Prostate gland (tissue), 2 donors: ENCODE data around the gene LASP1. TPM values are rescaled to one million over a fixed set of nuclear protein-coding genes. Genes with fewer than 3 reads are reported as not detected.

Experiments
- DNase-seq: peaks from one replicate; pipeline ENCODE4 v3.0.0-alpha.2; 2019; ENCODE audit warnings: low spot score
- H3K27ac ChIP-seq, 2 donors: fragments of 200-600 bp; sonication (generic); 2 replicates each; pipeline ENCODE4 v1.5.1; 2017 to 2019
- H3K27me3 ChIP-seq: fragments of 200-600 bp; sonication (generic); replicated peaks from 2 replicates; pipeline ENCODE4 v1.5.1; 2019; ENCODE audit not compliant: insufficient read depth
- H3K36me3 ChIP-seq, 2 donors: fragments of 200-600 bp; sonication (generic); 1 replicate in 1 of 2; 2 replicates in 1 of 2; pipeline versions ENCODE4 v1.5.1 to v1.8.1; 2017 to 2019
- H3K4me1 ChIP-seq: fragments of 200-600 bp; sonication (generic); replicated peaks from 2 replicates; pipeline ENCODE4 v1.5.1; 2019
- H3K4me3 ChIP-seq, 2 donors: fragments of 200-600 bp; sonication (generic); 2 replicates each; pipeline ENCODE4 v1.5.1; 2017 to 2019
- H3K9me3 ChIP-seq: fragments of 200-600 bp; sonication (generic); 2 replicates; pipeline ENCODE4 v1.5.1; 2017
- CTCF ChIP-seq, 4 experiments: fragments of 200-600 bp in 2 of 4; fragments of 450-650 bp in 2 of 4; sonication (generic) in 2 of 4; IDR thresholded peaks; 1 replicate in 3 of 4; 2 replicates in 1 of 4; pipeline ENCODE4 v1.5.1; 2016 to 2019; ENCODE audit warnings: antibody characterized with exemption in 4 of 4, mild to moderate bottlenecking in 2 of 4, moderate library complexity in 2 of 4
- POLR2A ChIP-seq: fragments of 450-650 bp; IDR thresholded peaks from one replicate; pipeline ENCODE4 v1.6.1; 2016; ENCODE audit warnings: antibody characterized with exemption, mild to moderate bottlenecking
- POLR2AphosphoS5 ChIP-seq: sonication (generic); formaldehyde crosslinking; IDR thresholded peaks from one replicate; pipeline ENCODE4 v1.6.1; 2017; ENCODE audit warnings: antibody characterized with exemption
- whole genome bisulfite sequencing: methylation state at CpG from one replicate; pipeline ENCODE4 v1.1.5; 2018; 5-methylcytosine and 5-hydroxymethylcytosine counted together
- intact Hi-C: fragments of 100-400 bp; cut with DNase I; formaldehyde crosslinking; loops from one replicate; pipeline ENCODE4 v1.14.2; 2022
- total RNA-seq, 2 donors: library from RNA; depleted of rRNA; stranded (reverse); fragments of >200 nt; gene quantifications; one replicate each; pipeline ENCODE4 v1.1.0, GENCODE V29; 2016

LASP1 gene
- 10 to 100 TPM; 61.8 to 93.4 TPM for total RNA-seq

- TF ChIP-seq POLR2A (peak; percentile 96), CTCF (IDR thresholded peaks at IDR 0.05) (peak in 1 of 4 experiments; percentile 12), POLR2AphosphoS5 (peak; percentile 87)
- no peaks in the 10 kb centered on the region for H3K9me3 ChIP-seq
- intact Hi-C loops: loop anchor here (5.0 kb wide), 4 partner anchors 58 to 283 kb away; partner anchors contain the start of genes FBXO47, LASP1NB and PLXDC1
- no peaks in the 10 kb centered on the region for H3K36me3 ChIP-seq
- peaks cover 15% of the 10 kb centered on the region for H3K4me1 ChIP-seq
- peak within 1 kb of the TSS; percentile 84 to 93 for H3K4me3 ChIP-seq
- peak within 1 kb of the TSS; percentile 97 for H3K27ac ChIP-seq
- peak; percentile 89 for DNase-seq
- H3K27me3 ChIP-seq: no peaks in the 10 kb centered on the region
- WGBS: under 1% methylated on average over 67 of the region's 73 CpGs
Measured at GRCh38 chr17:38869526-38870258, at the start of gene LASP1. TSS of gene LASP1 (plus strand) at chr17:38870058. CDS start at chr17:38870190, 132 bp downstream.

- H3K36me3 ChIP-seq: peaks cover 0 to 2% of the 10 kb centered on the region in 2 donors
- H3K4me3 ChIP-seq: peak within 1 kb of the TSS; percentile 67 to 71
- no peaks in the 10 kb centered on the region for H3K27me3 ChIP-seq
- peak; percentile 90 for DNase-seq
- intact Hi-C loops: loop anchor here (1.0 kb wide), 1 partner anchor 28 kb away; the partner anchor contains the start of gene RPL23
- no peaks in the 10 kb centered on the region for H3K9me3 ChIP-seq
- TF ChIP-seq POLR2AphosphoS5 (peak; percentile 100), CTCF (IDR thresholded peaks at IDR 0.05) (peak in 2 of 4 experiments; percentile 10 to 23), POLR2A (peak; percentile 72)
- peak within 1 kb of the TSS; percentile 95 for H3K27ac ChIP-seq
- WGBS: under 1% methylated on average over 48 of the region's 55 CpGs
- peaks cover 7% of the 10 kb centered on the region for H3K4me1 ChIP-seq
Measured at GRCh38 chr17:38824899-38825761, 44.7 kb upstream of the LASP1 start, which contains the start of gene CWC25. TSS of gene CWC25 (minus strand) at chr17:38825321. CDS start at chr17:38825183, 138 bp downstream.

DNA sequence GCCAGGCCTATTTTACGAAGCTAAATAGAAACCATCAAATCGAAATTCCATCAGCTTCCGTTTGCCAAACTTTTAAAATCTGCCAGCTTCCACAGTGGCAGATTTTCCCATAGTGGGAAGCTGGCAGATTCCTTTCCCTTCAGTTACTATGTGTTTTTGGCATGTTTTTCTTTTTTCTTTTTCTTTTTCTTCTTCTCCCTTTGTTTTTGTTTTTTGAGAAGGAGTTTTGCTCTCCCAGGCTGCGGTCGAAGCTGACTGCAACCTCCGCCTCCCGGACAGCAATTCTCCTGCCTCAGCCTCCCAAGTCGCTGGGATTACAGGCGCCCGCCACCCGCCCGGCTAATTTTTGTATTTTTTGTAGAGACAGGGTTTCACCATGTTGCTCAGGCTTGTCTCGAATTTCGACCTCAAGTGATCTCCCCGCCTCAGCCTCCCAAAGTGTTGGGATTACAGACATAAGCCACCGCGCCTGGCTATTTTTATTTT lies 44.1 kb upstream of the LASP1 start:
- Histone ChIP-seq H3K4me3 (peak overlapping the region; percentile 67 to 71), H3K27me3 (no peaks in the 10 kb centered on the region), H3K4me1 (peaks cover 7% of the 10 kb centered on the region), H3K27ac (peak overlapping the region; percentile 95), H3K9me3 (no peaks in the 10 kb centered on the region), H3K36me3 (no peaks in the 10 kb centered on the region)
- 87% methylated on average over 17 of the region's 17 CpGs for WGBS
- intact Hi-C loops: loop anchor here (1.0 kb wide), 1 partner anchor 27 kb away; the partner anchor contains the start of gene RPL23
- TF ChIP-seq POLR2A: no peak
- TF ChIP-seq CTCF (IDR thresholded peaks at IDR 0.05): no peak
- no peak for TF ChIP-seq POLR2AphosphoS5
- no peak for DNase-seq

GRCh38 chr17:38844261-38844757 lies 25.5 kb upstream of the LASP1 start:
- WGBS: 69% methylated on average over 13 of the region's 13 CpGs
- TF ChIP-seq POLR2A: no peak
- no peak for TF ChIP-seq POLR2AphosphoS5
- no peak for TF ChIP-seq CTCF (IDR thresholded peaks at IDR 0.05)
- no peaks in the 10 kb centered on the region for H3K9me3 ChIP-seq
- H3K4me1 ChIP-seq: no peaks in the 10 kb centered on the region
- DNase-seq: no peak
- intact Hi-C loops: no loop called here
- H3K36me3 ChIP-seq: no peaks in the 10 kb centered on the region
- H3K4me3 ChIP-seq: no peak overlapping the region
- no peak overlapping the region for H3K27ac ChIP-seq
- H3K27me3 ChIP-seq: no peaks in the 10 kb centered on the region
